Fibroblast of villous mesenchyme (primary cell): ENCODE results near the gene CDHR4. TPM values are rescaled to one million over a fixed set of nuclear protein-coding genes. Genes with fewer than 3 reads are reported as not detected.

Experiments
- DNase-seq: peaks from one replicate; pipeline ENCODE4 v3.0.0-alpha.2; 2010; ENCODE audit warnings: low read depth
- H3K4me3 ChIP-seq: 2 replicates; pipeline ENCODE4 v1.5.1; 2011; ENCODE audit warnings: low read depth, mild to moderate bottlenecking, low read length
- CTCF ChIP-seq: IDR thresholded peaks from 2 replicates; pipeline ENCODE4 v1.5.1; 2012; ENCODE audit warnings: low read depth, mild to moderate bottlenecking, low read length; ENCODE audit not compliant: insufficient read depth
- total RNA-seq: library from RNA; depleted of rRNA; stranded (reverse); fragments of >200 nt; gene quantifications from 2 replicates; pipeline ENCODE4 v1.2.3, GENCODE V29; 2012

The CDHR4 gene
- total RNA-seq, 1 donor: not detected

- peak; percentile 83 for DNase-seq
- TF ChIP-seq CTCF: peak; percentile 80
- peak within 1 kb of the TSS; percentile 93 for H3K4me3 ChIP-seq
Observed at GRCh38 chr3:49802719-49803464, 3.2 kb upstream of the CDHR4 start, which contains the start of gene INKA1. INKA1 (plus strand) TSS chr3:49803261; CDS start chr3:49803393, 132 bp downstream.

- TF ChIP-seq CTCF: no peak
- no peak for DNase-seq
- no peak overlapping the region for H3K4me3 ChIP-seq
Observed at GRCh38 chr3:49801160-49801559, 1.5 kb upstream of the CDHR4 start.

- TF ChIP-seq CTCF: no peak
- H3K4me3 ChIP-seq: no peak overlapping the region
- no peak for DNase-seq
Observed at GRCh38 chr3:49799105-49799504, 568 bp downstream of the CDHR4 start.

GRCh38 chr3:49794926-49795905 is 4.5 kb downstream of the CDHR4 start:
- TF ChIP-seq CTCF: no peak
- no peak for DNase-seq
- no peak overlapping the region for H3K4me3 ChIP-seq

GRCh38 chr3:49794431-49794830 is 5.2 kb downstream of the CDHR4 start:
- no peak for TF ChIP-seq CTCF
- no peak for DNase-seq
- H3K4me3 ChIP-seq: no peak overlapping the region

- H3K4me3 ChIP-seq: no peak overlapping the region
- DNase-seq: no peak
- no peak for TF ChIP-seq CTCF
Observed at GRCh38 chr3:49793486-49794085, 6.1 kb downstream of the CDHR4 start.
